Right atrium auricular region (tissue), 2 donors: ENCODE data around the gene CERS6. TPM values are rescaled to one million over a fixed set of nuclear protein-coding genes. Genes with fewer than 3 reads are reported as not detected.
A peak's percentile ranks its signal among the peaks of the same experiment; 100 is the strongest.
"Not testable (repeated sequence)": the region's sequence is repeated elsewhere in the genome, so short reads cannot be mapped to it uniquely, and the experiment has no call there.

Experiments
- DNase-seq: peaks from one replicate; pipeline ENCODE4 v3.0.0-alpha.2; 2019; ENCODE audit warnings: low spot score
- H3K27ac ChIP-seq, 2 donors: fragments of 200-600 bp; sonication (generic); 1 replicate in 1 of 2; 2 replicates in 1 of 2; pipeline ENCODE4 v1.5.1; 2016 to 2019
- H3K27me3 ChIP-seq, 2 donors: fragments of 200-600 bp; sonication (generic); one replicate each; pipeline versions ENCODE4 v1.5.1 to v1.6.0; 2017 to 2019
- H3K36me3 ChIP-seq: fragments of 200-600 bp; sonication (generic); one replicate; pipeline ENCODE4 v1.5.1; 2016
- H3K4me1 ChIP-seq, 2 donors: fragments of 200-600 bp; sonication (generic); one replicate each; pipeline versions ENCODE4 v1.5.1 to v1.6.0; 2017 to 2019
- H3K4me3 ChIP-seq, 2 donors: fragments of 200-600 bp; sonication (generic); 1 replicate in 1 of 2; 2 replicates in 1 of 2; pipeline ENCODE4 v1.5.1; 2017 to 2019; ENCODE audit warnings: mild to moderate bottlenecking in 1 of 2, moderate library complexity in 1 of 2
- H3K9me3 ChIP-seq, 2 donors: fragments of 200-600 bp; sonication (generic); one replicate each; pipeline ENCODE4 v1.5.1; 2019
- CTCF ChIP-seq, 2 donors: fragments of 200-600 bp; sonication (generic); IDR thresholded peaks; one replicate each; pipeline ENCODE4 v1.5.1; 2019; ENCODE audit warnings: antibody characterized with exemption in 2 of 2
- total RNA-seq, 2 donors: library from RNA; depleted of rRNA; stranded (reverse); fragments of >200 nt; gene quantifications; one replicate each; pipeline ENCODE4 v1.1.0, GENCODE V29; 2016

CERS6 gene
- 10 to 100 TPM; 59.4 to 74.5 TPM for total RNA-seq

- peaks cover 0 to 6% of the 10 kb centered on the region in 2 donors for H3K9me3 ChIP-seq
- H3K27ac ChIP-seq, result peak within 1 kb of the TSS; percentile 89 to 92
- peaks cover 0 to 30% of the 10 kb centered on the region in 2 donors for H3K4me1 ChIP-seq
- no peak for TF ChIP-seq CTCF (IDR thresholded peaks at IDR 0.05)
- no peaks in the 10 kb centered on the region for H3K27me3 ChIP-seq
- H3K4me3 ChIP-seq, result peak within 1 kb of the TSS; percentile 72 to 81
- DNase-seq, result peak; percentile 96
- H3K36me3 ChIP-seq, result no peaks in the 10 kb centered on the region
Measured at GRCh38 chr2:168455645-168456520, at the start of gene CERS6. CERS6 (plus strand) TSS chr2:168456272; CDS start chr2:168456449, 177 bp downstream.

- DNase-seq, H3K27ac ChIP-seq, H3K27me3 ChIP-seq, H3K4me1 ChIP-seq, H3K36me3 ChIP-seq, H3K4me3 ChIP-seq: not testable (repeated sequence)
- H3K9me3 ChIP-seq, result peaks cover 0 to 11% of the 10 kb centered on the region in 2 donors
Measured at GRCh38 chr2:168412301-168412700, 43.8 kb upstream of the CERS6 start.

- not testable (repeated sequence) for H3K4me3 ChIP-seq, H3K36me3 ChIP-seq, H3K27me3 ChIP-seq, DNase-seq, H3K27ac ChIP-seq, H3K4me1 ChIP-seq, H3K9me3 ChIP-seq
Measured at GRCh38 chr2:168413101-168413500, 43.0 kb upstream of the CERS6 start.

DNA sequence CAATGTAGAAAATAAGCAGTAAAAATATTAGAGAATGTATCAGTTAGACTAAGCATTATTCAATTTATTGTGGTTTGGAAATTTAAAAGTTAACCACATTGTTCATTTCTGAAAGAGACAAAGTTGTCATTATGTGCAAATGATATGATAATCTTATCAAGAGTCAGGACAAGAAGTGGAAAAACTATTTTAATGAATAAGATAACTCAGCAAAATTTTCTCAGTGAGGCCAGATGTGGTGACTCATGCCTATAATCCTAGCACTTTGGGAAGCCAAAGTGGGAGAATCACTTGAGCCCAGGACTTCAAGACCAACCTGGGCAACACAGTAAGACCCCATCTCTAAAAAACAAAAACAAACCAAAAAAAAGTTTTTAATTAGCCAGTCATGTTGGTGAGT, 39.5 kb upstream of the CERS6 start:
- no peaks in the 10 kb centered on the region for H3K27me3 ChIP-seq

DNA sequence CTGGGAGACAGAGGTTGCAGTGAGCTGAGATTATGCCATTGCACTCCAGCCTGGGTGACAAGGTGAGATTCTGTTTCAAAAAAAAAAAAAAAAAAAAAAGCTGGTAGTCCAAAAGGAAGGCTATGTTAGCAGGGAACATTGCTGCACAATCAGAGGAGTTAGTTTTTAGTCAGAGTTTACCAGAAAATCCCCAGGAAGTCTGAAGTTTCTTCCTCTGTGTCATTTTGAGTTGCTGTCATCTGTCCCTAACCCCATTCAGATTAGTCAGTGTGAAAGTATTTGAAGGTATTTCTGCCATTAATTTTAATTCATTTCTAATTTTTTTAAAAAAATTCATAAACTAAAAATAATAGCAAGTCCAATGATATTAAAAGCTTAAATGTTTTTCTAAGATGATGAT, 33.5 kb upstream of the CERS6 start:
- Histone ChIP-seq H3K27ac (no peak overlapping the region), H3K4me3 (no peak overlapping the region), H3K9me3 (no peaks in the 10 kb centered on the region), H3K27me3 (no peaks in the 10 kb centered on the region), H3K4me1 (no peaks in the 10 kb centered on the region), H3K36me3 (no peaks in the 10 kb centered on the region)
- DNase-seq, result no peak
- no peak for TF ChIP-seq CTCF (IDR thresholded peaks at IDR 0.05)

More for the DNA sequence above, 39.5 kb upstream of the CERS6 start:
- Histone ChIP-seq H3K4me3 (no peak overlapping the region), H3K4me1 (no peaks in the 10 kb centered on the region), H3K36me3 (no peaks in the 10 kb centered on the region), H3K27ac (no peak overlapping the region), H3K9me3 (no peaks in the 10 kb centered on the region)
- DNase-seq, result no peak
- no peak for TF ChIP-seq CTCF (IDR thresholded peaks at IDR 0.05)

DNA sequence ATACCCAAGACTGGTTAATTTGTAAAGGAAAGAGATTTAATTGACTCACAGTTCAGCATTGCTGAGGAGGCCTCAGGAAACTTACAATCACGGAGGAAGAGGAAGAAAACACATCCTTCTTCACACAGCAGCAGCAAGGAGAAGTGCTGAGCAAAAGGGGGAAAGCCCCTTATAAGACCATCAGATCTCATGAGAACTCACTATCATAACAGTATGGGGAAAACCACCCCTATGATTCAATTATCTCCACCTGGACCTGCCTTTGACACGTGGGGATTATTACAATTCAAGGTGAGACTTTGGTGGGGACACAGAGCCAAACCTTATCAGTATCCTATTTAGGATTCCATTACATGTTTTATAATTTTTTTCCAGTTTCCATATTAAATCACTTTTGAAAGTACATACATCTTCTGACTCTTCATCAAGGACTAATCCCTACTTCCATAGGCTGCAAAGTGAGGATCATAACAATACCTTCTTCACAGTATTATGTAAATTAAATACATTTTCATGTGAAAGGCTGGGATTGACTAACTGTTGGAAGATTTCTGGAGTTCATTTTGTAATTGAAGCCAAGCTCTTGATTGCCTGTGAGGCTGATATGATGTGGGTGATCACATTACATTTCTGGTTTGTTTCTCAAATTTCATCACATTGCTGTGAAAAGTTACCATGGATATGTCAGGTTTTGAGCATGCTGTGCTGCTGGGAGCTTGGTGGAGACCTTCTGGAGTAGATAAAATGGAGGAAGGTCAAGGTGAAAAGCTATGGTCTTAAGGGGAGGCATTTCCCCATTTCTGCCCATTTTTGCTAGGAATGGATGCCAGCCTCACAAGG, 31.7 kb upstream of the CERS6 start:
- no peak overlapping the region for H3K4me3 ChIP-seq
- no peaks in the 10 kb centered on the region for H3K27me3 ChIP-seq
- no peak for DNase-seq
- H3K36me3 ChIP-seq, result no peaks in the 10 kb centered on the region
- no peak for TF ChIP-seq CTCF (IDR thresholded peaks at IDR 0.05)
- no peak overlapping the region for H3K27ac ChIP-seq
- no peaks in the 10 kb centered on the region for H3K4me1 ChIP-seq
- H3K9me3 ChIP-seq, result no peaks in the 10 kb centered on the region
